Upper lobe of left lung (tissue), 6 donors: Measurements from ENCODE around the gene ARPC1A. TPM values are rescaled to one million over a fixed set of nuclear protein-coding genes. Genes with fewer than 3 reads are reported as not detected.

Experiments used
- ATAC-seq, 2 donors: fragments of 200-7000 bp; cut with Tn5 transposase; one replicate each; pipeline ENCODE4 v1.9.1; 2022; ENCODE audit warnings: mild to moderate bottlenecking in 2 of 2, moderate library complexity in 2 of 2; ENCODE audit not compliant: low FRiP score in 2 of 2
- DNase-seq, 2 donors: peaks; one replicate each; pipeline ENCODE4 v3.0.0-alpha.2; 2019 to 2020
- H3K27ac ChIP-seq, 4 donors: fragments of 200-600 bp; sonication (generic); one replicate each; pipeline ENCODE4 v1.5.1; 2016 to 2019
- H3K27me3 ChIP-seq, 4 donors: fragments of 200-600 bp; sonication (generic); one replicate each; pipeline ENCODE4 v1.5.1; 2017 to 2019
- H3K36me3 ChIP-seq, 4 donors: fragments of 200-600 bp; sonication (generic); one replicate each; pipeline ENCODE4 v1.5.1; 2016 to 2019
- H3K4me1 ChIP-seq, 4 donors: fragments of 200-600 bp; sonication (generic); one replicate each; pipeline ENCODE4 v1.5.1; 2018 to 2019
- H3K4me3 ChIP-seq, 4 donors: fragments of 200-600 bp; sonication (generic); one replicate each; pipeline ENCODE4 v1.5.1; 2017 to 2019; ENCODE audit warnings: mild to moderate bottlenecking in 2 of 4, moderate library complexity in 1 of 4
- H3K9me3 ChIP-seq, 4 donors: fragments of 200-600 bp; sonication (generic); one replicate each; pipeline ENCODE4 v1.5.1; 2018 to 2019
- CTCF ChIP-seq, 6 experiments: fragments of 450-650 bp in 4 of 6; fragments of 200-600 bp in 2 of 6; sonication (generic) in 2 of 6; IDR thresholded peaks; one replicate each; pipeline ENCODE4 v1.5.1; 2016 to 2019; ENCODE audit warnings: antibody characterized with exemption in 6 of 6
- EP300 ChIP-seq, 4 donors: sonication (generic); formaldehyde crosslinking; IDR thresholded peaks; one replicate each; pipeline ENCODE4 v1.5.1; 2017; ENCODE audit warnings: antibody characterized with exemption in 4 of 4, control low read depth in 2 of 4
- POLR2A ChIP-seq, 4 donors: fragments of 450-650 bp; IDR thresholded peaks; one replicate each; pipeline ENCODE4 v1.5.1; 2016 to 2017; ENCODE audit warnings: antibody characterized with exemption in 4 of 4, mild to moderate bottlenecking in 2 of 4
- POLR2AphosphoS5 ChIP-seq, 2 donors: sonication (generic); formaldehyde crosslinking; IDR thresholded peaks; one replicate each; pipeline ENCODE4 v1.5.1; 2017; ENCODE audit warnings: antibody characterized with exemption in 2 of 2
- WGBS, 2 donors: methylation state at CpG; one replicate each; pipeline ENCODE4 v1.1.5; 2017 to 2018; 5-methylcytosine and 5-hydroxymethylcytosine counted together
- total RNA-seq, 6 donors: library from RNA; depleted of rRNA in 4 of 6; stranded (reverse); fragments of >200 nt in 4 of 6; gene quantifications; one replicate each; pipeline versions ENCODE4 v1.1.0 to v1.2.1, GENCODE V29; 2016 to 2021
- donor health status: DM: no; HTN: no; CAD: no; lungs with moderate emphysema.
- donor health status: DM: no; HTN: yes; CAD: no; lungs with severe emphysema.

ARPC1A gene
- total RNA-seq, 6 donors from 2014 or later, result 81.7 to 129 (median 122) TPM

GRCh38 chr7:99310004-99310403, 15.7 kb upstream of the ARPC1A start:
- whole genome bisulfite sequencing, 2 donors, result 97 to 98% methylated on average over 4 of the region's 4 CpGs
- peaks cover 0 to 3% (median 0%) of the 10 kb centered on the region in 4 donors for H3K9me3 ChIP-seq
- TF ChIP-seq POLR2AphosphoS5 (IDR thresholded peaks at IDR 0.05), result no peak
- TF ChIP-seq EP300 (IDR thresholded peaks at IDR 0.05), result no peak
- no peak for TF ChIP-seq CTCF (IDR thresholded peaks at IDR 0.05)
- TF ChIP-seq POLR2A (IDR thresholded peaks at IDR 0.05), result no peak
- peaks cover 0 to 10% (median 5%) of the 10 kb centered on the region in 4 donors for H3K4me1 ChIP-seq
- DNase-seq (no peak), ATAC-seq (no peak)
- no peak overlapping the region for H3K4me3 ChIP-seq
- no peak overlapping the region for H3K27ac ChIP-seq
- H3K36me3 ChIP-seq, result no peaks in the 10 kb centered on the region
- no peaks in the 10 kb centered on the region for H3K27me3 ChIP-seq

- WGBS, 2 donors, result 88 to 89% methylated on average over 9 of the region's 9 CpGs
- Histone ChIP-seq H3K4me3 (no peak overlapping the region), H3K27ac (no peak overlapping the region), H3K4me1 (peaks cover 0 to 10% (median 5%) of the 10 kb centered on the region in 4 donors), H3K36me3 (no peaks in the 10 kb centered on the region), H3K9me3 (peaks cover 0 to 3% (median 0%) of the 10 kb centered on the region in 4 donors), H3K27me3 (no peaks in the 10 kb centered on the region)
- DNase-seq (no peak), ATAC-seq (no peak)
- TF ChIP-seq EP300 (IDR thresholded peaks at IDR 0.05) (no peak), POLR2AphosphoS5 (IDR thresholded peaks at IDR 0.05) (no peak), POLR2A (IDR thresholded peaks at IDR 0.05) (no peak), CTCF (IDR thresholded peaks at IDR 0.05) (no peak)
Measured at GRCh38 chr7:99311702-99312101, 14.0 kb upstream of the ARPC1A start.

GRCh38 chr7:99312316-99313203, 13.1 kb upstream of the ARPC1A start:
- peak; percentile 81 to 88 for ATAC-seq
- no peak overlapping the region for H3K4me3 ChIP-seq
- H3K9me3 ChIP-seq, result peaks cover 0 to 3% (median 0%) of the 10 kb centered on the region in 4 donors
- peak in 1 of 2 donors; percentile 64 for DNase-seq
- no peak overlapping the region for H3K27ac ChIP-seq
- H3K4me1 ChIP-seq, result peaks cover 0 to 10% (median 5%) of the 10 kb centered on the region in 4 donors
- TF ChIP-seq POLR2AphosphoS5 (IDR thresholded peaks at IDR 0.05), result no peak
- no peak for TF ChIP-seq EP300 (IDR thresholded peaks at IDR 0.05)
- no peak for TF ChIP-seq POLR2A (IDR thresholded peaks at IDR 0.05)
- peak; percentile 62 to 87 (median 82) for TF ChIP-seq CTCF (IDR thresholded peaks at IDR 0.05)
- WGBS, 2 donors, result 36 to 37% methylated on average over 11 to 16 of the region's 16 CpGs
- H3K27me3 ChIP-seq, result no peaks in the 10 kb centered on the region
- H3K36me3 ChIP-seq, result no peaks in the 10 kb centered on the region

GRCh38 chr7:99313204-99313573, 12.5 kb upstream of the ARPC1A start:
- no peak for TF ChIP-seq POLR2A (IDR thresholded peaks at IDR 0.05)
- peak in 1 of 6 experiments; percentile 21 for TF ChIP-seq CTCF (IDR thresholded peaks at IDR 0.05)
- WGBS, 2 donors, result 25 to 50% methylated on average over 1 of the region's 1 CpG
- Histone ChIP-seq H3K9me3 (peaks cover 0 to 3% (median 0%) of the 10 kb centered on the region in 4 donors), H3K27me3 (no peaks in the 10 kb centered on the region), H3K4me3 (no peak overlapping the region), H3K4me1 (peaks cover 0 to 10% (median 5%) of the 10 kb centered on the region in 4 donors), H3K27ac (no peak overlapping the region), H3K36me3 (no peaks in the 10 kb centered on the region)
- DNase-seq (no peak), ATAC-seq (no peak)
